HepG2 (cell line): ENCODE measurements around the gene TUBA4B. TPM values are rescaled to one million over a fixed set of nuclear protein-coding genes. Genes with fewer than 3 reads are reported as not detected.

Source experiments
- ETV6 ChIP-seq: sonication (generic); formaldehyde crosslinking; conservative IDR thresholded peaks from 2 replicates; pipeline ENCODE4 v1.4.0; 2020; ENCODE audit warnings: missing genetic modification reagents
- FOXK1 ChIP-seq: sonication (generic); formaldehyde crosslinking; IDR thresholded peaks from 2 replicates; pipeline ENCODE4 v1.4.0; 2020; ENCODE audit warnings: low read depth, missing genetic modification reagents, borderline replicate concordance
- GTF2F1 ChIP-seq: fragments of 150-350 bp; IDR thresholded peaks from 2 replicates; pipeline ENCODE4 v1.6.1; 2014; ENCODE audit warnings: low read length
- MED13 ChIP-seq: sonication (generic); formaldehyde crosslinking; IDR thresholded peaks from 2 replicates; pipeline ENCODE4 v1.5.0; 2020; ENCODE audit warnings: missing genetic modification reagents
- RBM39 ChIP-seq: fragments of 200-400 bp; formaldehyde crosslinking; IDR thresholded peaks from one replicate; pipeline ENCODE4 v1.6.1; 2018; ENCODE audit warnings: antibody characterized with exemption, mild to moderate bottlenecking, low read depth, low read length; ENCODE audit not compliant: poor library complexity, severe bottlenecking
- TCF7L2 ChIP-seq: IDR thresholded peaks from 2 replicates; pipeline ENCODE4 v1.6.1; 2011; ENCODE audit warnings: mild to moderate bottlenecking, low read depth, low read length, moderate library complexity
- ZFP1 ChIP-seq: IDR thresholded peaks from 2 replicates; pipeline ENCODE4 v1.6.1; 2016
- ZNF343 ChIP-seq: sonication (generic); formaldehyde crosslinking; IDR thresholded peaks from 2 replicates; pipeline ENCODE4 v1.4.0; 2020; ENCODE audit warnings: mild to moderate bottlenecking, missing genetic modification reagents
- ZNF547 ChIP-seq: sonication (generic); formaldehyde crosslinking; IDR thresholded peaks from 2 replicates; pipeline ENCODE4 v1.5.1; 2020; ENCODE audit warnings: mild to moderate bottlenecking, missing genetic modification reagents
- ZNF563 ChIP-seq: sonication (generic); formaldehyde crosslinking; IDR thresholded peaks from 2 replicates; pipeline ENCODE4 v1.8.0; 2022; ENCODE audit warnings: mild to moderate bottlenecking, moderate library complexity, missing genetic modification reagents
- ZNF775 ChIP-seq: sonication (generic); formaldehyde crosslinking; IDR thresholded peaks from 2 replicates; pipeline ENCODE4 v1.4.0; 2020; ENCODE audit warnings: missing genetic modification reagents, mild to moderate bottlenecking, moderate library complexity, borderline replicate concordance
- ZNF781 ChIP-seq: sonication (generic); formaldehyde crosslinking; IDR thresholded peaks from 2 replicates; pipeline ENCODE4 v1.5.1; 2020; ENCODE audit warnings: borderline replicate concordance, mild to moderate bottlenecking, missing genetic modification reagents; ENCODE audit errors: not compliant biosample characterization
- polyA plus RNA-seq, 8 experiments: library from polyadenylated mRNA; depleted of rRNA in 3 of 8; stranded (reverse) in 7 of 8; unstranded in 1 of 8; fragments of >200 nt; fragmentation: Illumina TruSeq in 4 of 8; extraction: Trizol in 4 of 8; gene quantifications; 2 replicates each; pipeline versions ENCODE4 v1.2.1 to v1.2.3, GENCODE V29; 2011 to 2016; ENCODE audit warnings: low read depth in 4 of 8, missing spikeins in 1 of 8, mixed read lengths in 1 of 8; ENCODE audit not compliant: insufficient read depth in 1 of 8
- total RNA-seq, 5 experiments: library from RNA; depleted of rRNA; stranded (reverse); fragments of >200 nt; fragmentation: Illumina TruSeq; extraction: Trizol; gene quantifications; 2 replicates each; pipeline ENCODE4 v1.2.3, GENCODE V29; 2016; ENCODE audit warnings: low read depth in 1 of 5
- TF ChIP-seq, protein P1 (sequence below): sonication (generic); formaldehyde crosslinking; IDR thresholded peaks from 2 replicates; pipeline ENCODE4 v1.9.0; 2022; ENCODE audit warnings: low read depth, missing genetic modification reagents
- TF ChIP-seq, protein P2 (sequence below): sonication (generic); formaldehyde crosslinking; IDR thresholded peaks from 2 replicates; pipeline ENCODE4; 2020; ENCODE audit warnings: missing genetic modification reagents, mild to moderate bottlenecking, borderline replicate concordance
- TF ChIP-seq, protein P3 (sequence below): sonication (generic); formaldehyde crosslinking; conservative IDR thresholded peaks from 2 replicates; pipeline ENCODE4 v1.4.0; 2020; ENCODE audit warnings: missing genetic modification reagents
- TF ChIP-seq, protein P4 (sequence below): sonication (generic); formaldehyde crosslinking; IDR thresholded peaks from 2 replicates; pipeline ENCODE4 v1.5.0; 2020; ENCODE audit warnings: missing genetic modification reagents
- TF ChIP-seq, protein P5 (sequence below): sonication (generic); formaldehyde crosslinking; IDR thresholded peaks from 2 replicates; pipeline ENCODE4 v1.4.0; 2020; ENCODE audit warnings: low read depth, mild to moderate bottlenecking, missing genetic modification reagents

Gene TUBA4B
- total and polyA plus RNA-seq, 2 of the 13 experiments (the other 11 are each of a cell fraction or from before 2014, with no cell fraction given) = 0.18 to 0.22 TPM

DNA sequence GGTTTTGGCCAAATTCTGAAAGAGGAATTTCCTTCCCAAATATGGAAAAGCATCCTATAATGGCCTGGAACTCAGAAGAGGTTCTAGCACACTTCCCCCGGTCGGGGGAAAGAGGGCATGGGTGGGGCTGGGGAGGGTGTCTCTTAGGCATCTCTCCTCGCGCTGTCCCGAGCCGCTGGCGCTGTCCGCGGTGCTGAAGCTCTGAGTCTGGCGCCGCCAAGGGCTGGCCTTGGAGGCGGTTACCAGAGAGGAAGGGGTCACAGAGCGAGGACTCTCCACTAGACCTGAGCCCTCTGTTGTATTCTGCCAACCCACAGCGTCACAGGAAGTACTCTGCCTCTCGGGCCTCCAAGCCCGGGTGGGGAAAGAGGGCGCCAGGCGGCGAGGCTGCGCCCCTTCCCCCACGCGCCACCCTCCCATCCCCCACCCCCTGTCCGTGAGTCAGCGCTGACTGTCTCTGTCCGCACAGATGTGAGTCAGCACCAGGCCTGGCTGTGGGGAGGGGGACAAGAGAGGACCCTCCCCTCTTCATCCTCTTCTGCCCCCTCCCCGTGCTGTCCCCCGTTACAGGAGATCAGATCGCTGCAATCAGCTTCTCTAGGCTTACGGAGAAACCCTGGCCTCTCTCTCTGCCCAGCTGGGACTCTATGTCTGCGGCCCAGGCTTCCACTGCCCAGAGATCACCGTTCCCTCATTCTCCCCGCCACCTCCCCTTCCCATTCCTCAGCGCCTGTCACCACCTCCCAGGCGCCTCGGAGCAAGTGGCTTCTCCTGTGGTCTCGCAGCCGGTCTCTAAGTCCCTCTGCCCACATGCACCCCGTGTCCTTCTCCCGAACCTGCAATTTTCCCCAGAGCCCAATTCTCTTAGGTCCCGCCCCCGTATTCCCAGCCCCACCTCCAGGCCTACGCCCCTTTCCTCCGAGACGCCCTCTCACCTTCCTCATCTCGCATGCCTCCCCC lies 55.4 kb downstream of the TUBA4B start (continued):
- TF ChIP-seq, protein P1, sequence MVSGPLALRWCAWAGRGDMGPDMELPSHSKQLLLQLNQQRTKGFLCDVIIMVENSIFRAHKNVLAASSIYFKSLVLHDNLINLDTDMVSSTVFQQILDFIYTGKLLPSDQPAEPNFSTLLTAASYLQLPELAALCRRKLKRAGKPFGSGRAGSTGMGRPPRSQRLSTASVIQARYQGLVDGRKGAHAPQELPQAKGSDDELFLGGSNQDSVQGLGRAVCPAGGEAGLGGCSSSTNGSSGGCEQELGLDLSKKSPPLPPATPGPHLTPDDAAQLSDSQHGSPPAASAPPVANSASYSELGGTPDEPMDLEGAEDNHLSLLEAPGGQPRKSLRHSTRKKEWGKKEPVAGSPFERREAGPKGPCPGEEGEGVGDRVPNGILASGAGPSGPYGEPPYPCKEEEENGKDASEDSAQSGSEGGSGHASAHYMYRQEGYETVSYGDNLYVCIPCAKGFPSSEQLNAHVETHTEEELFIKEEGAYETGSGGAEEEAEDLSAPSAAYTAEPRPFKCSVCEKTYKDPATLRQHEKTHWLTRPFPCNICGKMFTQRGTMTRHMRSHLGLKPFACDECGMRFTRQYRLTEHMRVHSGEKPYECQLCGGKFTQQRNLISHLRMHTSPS (CRISPR knock-in tag) = peak; percentile 55; the same call in 1 of the 2 replicates
- TF ChIP-seq, protein P2, sequence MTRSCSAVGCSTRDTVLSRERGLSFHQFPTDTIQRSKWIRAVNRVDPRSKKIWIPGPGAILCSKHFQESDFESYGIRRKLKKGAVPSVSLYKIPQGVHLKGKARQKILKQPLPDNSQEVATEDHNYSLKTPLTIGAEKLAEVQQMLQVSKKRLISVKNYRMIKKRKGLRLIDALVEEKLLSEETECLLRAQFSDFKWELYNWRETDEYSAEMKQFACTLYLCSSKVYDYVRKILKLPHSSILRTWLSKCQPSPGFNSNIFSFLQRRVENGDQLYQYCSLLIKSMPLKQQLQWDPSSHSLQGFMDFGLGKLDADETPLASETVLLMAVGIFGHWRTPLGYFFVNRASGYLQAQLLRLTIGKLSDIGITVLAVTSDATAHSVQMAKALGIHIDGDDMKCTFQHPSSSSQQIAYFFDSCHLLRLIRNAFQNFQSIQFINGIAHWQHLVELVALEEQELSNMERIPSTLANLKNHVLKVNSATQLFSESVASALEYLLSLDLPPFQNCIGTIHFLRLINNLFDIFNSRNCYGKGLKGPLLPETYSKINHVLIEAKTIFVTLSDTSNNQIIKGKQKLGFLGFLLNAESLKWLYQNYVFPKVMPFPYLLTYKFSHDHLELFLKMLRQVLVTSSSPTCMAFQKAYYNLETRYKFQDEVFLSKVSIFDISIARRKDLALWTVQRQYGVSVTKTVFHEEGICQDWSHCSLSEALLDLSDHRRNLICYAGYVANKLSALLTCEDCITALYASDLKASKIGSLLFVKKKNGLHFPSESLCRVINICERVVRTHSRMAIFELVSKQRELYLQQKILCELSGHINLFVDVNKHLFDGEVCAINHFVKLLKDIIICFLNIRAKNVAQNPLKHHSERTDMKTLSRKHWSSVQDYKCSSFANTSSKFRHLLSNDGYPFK (CRISPR knock-in tag) = peak; percentile 73; the same call in 1 of the 2 replicates
- no peak for TF ChIP-seq GTF2F1
- peak; percentile 94 for TF ChIP-seq ZNF781 (CRISPR knock-in tag)
- TF ChIP-seq, protein P3, sequence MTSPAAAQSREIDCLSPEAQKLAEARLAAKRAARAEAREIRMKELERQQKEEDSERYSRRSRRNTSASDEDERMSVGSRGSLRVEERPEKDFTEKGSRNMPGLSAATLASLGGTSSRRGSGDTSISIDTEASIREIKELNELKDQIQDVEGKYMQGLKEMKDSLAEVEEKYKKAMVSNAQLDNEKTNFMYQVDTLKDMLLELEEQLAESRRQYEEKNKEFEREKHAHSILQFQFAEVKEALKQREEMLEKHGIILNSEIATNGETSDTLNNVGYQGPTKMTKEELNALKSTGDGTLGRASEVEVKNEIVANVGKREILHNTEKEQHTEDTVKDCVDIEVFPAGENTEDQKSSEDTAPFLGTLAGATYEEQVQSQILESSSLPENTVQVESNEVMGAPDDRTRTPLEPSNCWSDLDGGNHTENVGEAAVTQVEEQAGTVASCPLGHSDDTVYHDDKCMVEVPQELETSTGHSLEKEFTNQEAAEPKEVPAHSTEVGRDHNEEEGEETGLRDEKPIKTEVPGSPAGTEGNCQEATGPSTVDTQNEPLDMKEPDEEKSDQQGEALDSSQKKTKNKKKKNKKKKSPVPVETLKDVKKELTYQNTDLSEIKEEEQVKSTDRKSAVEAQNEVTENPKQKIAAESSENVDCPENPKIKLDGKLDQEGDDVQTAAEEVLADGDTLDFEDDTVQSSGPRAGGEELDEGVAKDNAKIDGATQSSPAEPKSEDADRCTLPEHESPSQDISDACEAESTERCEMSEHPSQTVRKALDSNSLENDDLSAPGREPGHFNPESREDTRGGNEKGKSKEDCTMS (CRISPR knock-in tag) = peak; percentile 97
- peak; percentile 52; the same call in 1 of the 2 replicates for TF ChIP-seq ZNF547 (CRISPR knock-in tag)
- no peak for TF ChIP-seq RBM39
- TF ChIP-seq ZNF563 (CRISPR knock-in tag) = peak; percentile 93
- TF ChIP-seq ZNF775 (CRISPR knock-in tag) = peak; percentile 88
- TF ChIP-seq ZFP1 (CRISPR knock-in tag) = peak; percentile 88; the same call in 1 of the 2 replicates
- TF ChIP-seq MED13 (CRISPR knock-in tag) = peak; percentile 95
- TF ChIP-seq, protein P4, sequence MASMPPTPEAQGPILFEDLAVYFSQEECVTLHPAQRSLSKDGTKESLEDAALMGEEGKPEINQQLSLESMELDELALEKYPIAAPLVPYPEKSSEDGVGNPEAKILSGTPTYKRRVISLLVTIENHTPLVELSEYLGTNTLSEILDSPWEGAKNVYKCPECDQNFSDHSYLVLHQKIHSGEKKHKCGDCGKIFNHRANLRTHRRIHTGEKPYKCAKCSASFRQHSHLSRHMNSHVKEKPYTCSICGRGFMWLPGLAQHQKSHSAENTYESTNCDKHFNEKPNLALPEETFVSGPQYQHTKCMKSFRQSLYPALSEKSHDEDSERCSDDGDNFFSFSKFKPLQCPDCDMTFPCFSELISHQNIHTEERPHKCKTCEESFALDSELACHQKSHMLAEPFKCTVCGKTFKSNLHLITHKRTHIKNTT = no peak
- peak; percentile 98 for TF ChIP-seq ETV6 (CRISPR knock-in tag)
- TF ChIP-seq, protein P5, sequence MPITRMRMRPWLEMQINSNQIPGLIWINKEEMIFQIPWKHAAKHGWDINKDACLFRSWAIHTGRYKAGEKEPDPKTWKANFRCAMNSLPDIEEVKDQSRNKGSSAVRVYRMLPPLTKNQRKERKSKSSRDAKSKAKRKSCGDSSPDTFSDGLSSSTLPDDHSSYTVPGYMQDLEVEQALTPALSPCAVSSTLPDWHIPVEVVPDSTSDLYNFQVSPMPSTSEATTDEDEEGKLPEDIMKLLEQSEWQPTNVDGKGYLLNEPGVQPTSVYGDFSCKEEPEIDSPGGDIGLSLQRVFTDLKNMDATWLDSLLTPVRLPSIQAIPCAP (CRISPR knock-in tag) = 0 out of 2 replicates have a peak, but pooled peaks have one; percentile 83
- peak; percentile 92; the same call in 1 of the 2 replicates for TF ChIP-seq ZNF343 (CRISPR knock-in tag)
- peak; percentile 84; the same call in 1 of the 2 replicates for TF ChIP-seq FOXK1 (CRISPR knock-in tag)
- no peak for TF ChIP-seq TCF7L2
